Measurements from ENCODE around the gene RNF123.

The RNF123 gene

DNA sequence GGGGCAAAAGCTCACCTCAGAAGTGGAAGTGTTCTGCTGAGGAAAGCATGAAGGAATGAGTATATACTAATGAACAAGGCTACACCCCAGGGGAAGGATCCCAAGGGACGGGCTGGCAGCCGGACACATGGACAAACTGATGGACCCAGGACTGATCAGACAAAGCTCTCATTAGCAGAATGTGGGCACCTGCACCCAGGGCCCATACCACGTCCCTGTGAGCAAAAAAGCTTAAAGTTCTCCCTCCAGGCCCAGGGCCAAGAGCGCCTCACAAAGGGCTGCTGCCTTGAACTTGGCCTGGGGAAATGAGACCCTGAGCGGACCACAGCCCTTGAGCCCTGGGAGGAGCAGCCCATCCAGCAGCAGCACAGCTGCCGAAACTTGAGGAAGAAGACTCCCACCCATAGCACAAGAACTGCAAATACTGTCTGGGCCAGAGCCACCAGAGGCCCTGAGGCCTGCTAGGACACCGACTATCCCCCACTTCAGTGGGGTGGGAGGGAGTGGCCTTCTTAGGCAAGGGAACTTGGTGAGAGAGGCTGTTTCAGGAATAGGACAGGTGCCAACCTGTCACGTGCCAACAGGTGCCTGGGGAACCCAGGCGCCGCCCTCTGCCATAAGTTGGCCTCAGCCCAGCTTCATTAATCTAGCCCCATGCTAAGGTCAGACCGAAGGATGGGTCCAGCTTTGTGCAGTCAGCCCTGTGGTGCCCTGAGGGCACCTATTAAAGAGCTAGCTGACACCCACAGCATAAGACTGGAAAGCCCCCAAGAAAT is 36.7 kb downstream of the RNF123 start:
- no peak for TF ChIP-seq CTCF (IDR thresholded peaks at IDR 0.05)
- TF ChIP-seq ZFX (IDR thresholded peaks at IDR 0.05; ENCODE audit: borderline replicate concordance) = no peak
- peak overlapping the region; percentile 97 for H3K27ac ChIP-seq

DNA sequence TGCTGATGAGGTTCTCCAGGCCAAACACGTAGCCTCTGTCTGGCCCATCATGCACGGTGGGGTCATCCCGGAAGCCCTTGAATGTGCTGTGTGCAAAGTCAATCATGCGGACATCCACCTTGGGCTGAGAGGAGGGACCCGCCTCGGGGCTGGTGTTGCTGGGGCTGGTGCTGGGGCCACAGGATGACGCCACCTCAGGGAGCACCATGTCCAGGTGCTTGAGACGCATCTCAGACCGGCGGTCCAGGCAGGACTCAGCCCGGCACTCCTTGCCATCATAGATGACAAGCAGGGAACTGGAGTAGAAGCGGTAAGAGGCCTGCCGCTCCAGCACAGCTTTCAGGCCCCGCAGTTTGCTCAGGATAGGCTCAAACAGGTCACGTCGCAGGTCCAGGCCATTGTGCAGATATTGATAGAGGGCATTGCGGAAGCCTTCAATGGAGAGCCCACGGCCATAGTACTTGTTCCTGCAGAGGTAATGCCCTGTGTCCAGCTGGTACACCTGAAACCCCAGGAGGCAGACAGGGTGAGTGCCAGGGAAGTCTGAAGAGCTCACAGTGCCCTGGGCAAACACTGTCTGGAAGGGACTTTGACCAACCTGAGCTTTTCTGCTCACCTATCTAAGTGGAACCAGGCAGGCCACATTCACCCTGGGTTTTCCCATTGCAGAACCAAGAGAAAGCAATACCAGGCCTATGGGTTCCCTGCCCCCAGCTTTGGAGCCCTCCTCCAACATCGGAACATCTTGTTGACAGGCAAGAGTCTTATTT is 38.0 kb downstream of the RNF123 start:
- peak overlapping the region; percentile 97; the same call in 1 of the 2 replicates for H3K27ac ChIP-seq

GRCh38 chr3:49727924-49728361 is 38.6 kb downstream of the RNF123 start:
- TF ChIP-seq ZFX (IDR thresholded peaks at IDR 0.05; ENCODE audit: borderline replicate concordance) (no peak), CTCF (IDR thresholded peaks at IDR 0.05) (no peak)
- no peak overlapping the region for H3K27ac ChIP-seq

More for the DNA sequence above, 38.0 kb downstream of the RNF123 start:
- TF ChIP-seq CTCF (IDR thresholded peaks at IDR 0.05) (no peak), ZFX (IDR thresholded peaks at IDR 0.05; ENCODE audit: borderline replicate concordance) (no peak)

DNA sequence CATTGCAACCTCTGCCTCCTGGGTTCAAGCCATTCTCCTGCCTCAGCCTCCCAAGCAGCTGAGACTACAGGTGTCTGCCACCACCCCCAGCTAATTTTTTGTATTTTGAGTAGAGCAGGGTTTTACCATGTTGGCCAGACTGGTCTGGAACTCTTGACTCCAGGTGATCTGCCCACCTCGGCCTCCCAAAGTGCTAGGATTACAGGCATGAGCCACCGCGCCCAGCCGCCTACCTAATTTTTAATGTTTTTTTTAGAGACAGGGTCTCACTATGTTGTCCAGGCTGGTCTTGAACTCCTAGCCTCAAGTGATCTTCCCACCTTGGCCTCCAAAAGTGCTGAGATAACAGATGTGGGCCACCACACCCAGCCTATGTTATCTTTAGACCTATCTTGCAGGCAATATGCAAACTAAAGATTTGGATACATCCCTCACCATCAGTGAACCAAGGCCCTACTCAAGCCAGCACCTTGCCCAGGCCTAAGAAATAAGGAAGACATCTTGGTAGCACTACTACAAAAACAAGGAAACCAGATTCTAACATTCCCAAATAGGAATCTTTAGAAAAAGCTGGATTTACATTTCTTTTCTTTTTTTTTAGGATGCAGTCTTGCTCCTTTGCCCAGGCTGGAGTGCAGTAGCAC is 40.7 kb downstream of the RNF123 start:
- TF ChIP-seq ZFX (IDR thresholded peaks at IDR 0.05; ENCODE audit: borderline replicate concordance) = no peak
- no peak for TF ChIP-seq CTCF (IDR thresholded peaks at IDR 0.05)

DNA sequence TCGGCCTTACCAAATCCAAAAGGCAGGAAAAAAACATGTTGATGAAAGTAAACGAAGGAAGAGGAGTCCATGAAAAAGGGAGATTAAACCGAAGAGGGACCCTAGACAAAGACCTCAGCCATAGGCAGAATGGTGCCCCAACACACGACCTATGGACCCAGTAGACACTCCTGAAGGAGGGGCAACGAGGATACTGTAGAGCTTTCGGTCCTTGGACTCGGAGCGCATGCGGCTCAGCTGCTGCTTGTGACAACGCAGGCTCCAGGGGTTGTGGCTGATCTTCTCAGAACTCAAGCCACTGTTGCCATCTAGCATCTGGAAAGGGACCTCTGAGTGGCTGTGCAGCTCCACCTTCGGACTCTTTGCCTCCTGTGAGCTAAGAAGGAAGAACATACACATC is 43.2 kb downstream of the RNF123 start:
- TF ChIP-seq CTCF (IDR thresholded peaks at IDR 0.05) (no peak), ZFX (IDR thresholded peaks at IDR 0.05; ENCODE audit: borderline replicate concordance) (no peak)

More for the DNA sequence above, 40.7 kb downstream of the RNF123 start:
- H3K27ac ChIP-seq = no peak overlapping the region

GRCh38 chr3:49733551-49733950 is 44.2 kb downstream of the RNF123 start:
- no peak for TF ChIP-seq ZFX (IDR thresholded peaks at IDR 0.05; ENCODE audit: borderline replicate concordance)
- no peak for TF ChIP-seq CTCF (IDR thresholded peaks at IDR 0.05)
- no peak overlapping the region for H3K27ac ChIP-seq

More for the DNA sequence above, 43.2 kb downstream of the RNF123 start:
- no peak overlapping the region for H3K27ac ChIP-seq

All from 22Rv1 (cell line).